RWPE2 (cell line): ENCODE data around the gene CAPN7.

Source experiments
- ATAC-seq: fragments of 200-7000 bp; cut with Tn5 transposase; 3 replicates; pipeline ENCODE4 v1.9.1; 2021; ENCODE audit warnings: low read depth
- DNase-seq: peaks from one replicate; pipeline ENCODE4 v3.0.0-alpha.2; 2020; ENCODE audit warnings: low spot score
- H3K27ac ChIP-seq: fragments of 450-650 bp; 2 replicates; pipeline ENCODE4 v1.5.1; 2017; ENCODE audit warnings: mild to moderate bottlenecking; ENCODE audit not compliant: poor library complexity, severe bottlenecking
- H3K27me3 ChIP-seq: fragments of 250-450 bp; sonication (Bioruptor Pico); 2 replicates; pipeline ENCODE4 v1.5.1; 2021; ENCODE audit warnings: mild to moderate bottlenecking, moderate library complexity; ENCODE audit not compliant: insufficient read depth, poor library complexity, severe bottlenecking
- H3K36me3 ChIP-seq: fragments of 250-450 bp; sonication (Bioruptor Pico); 2 replicates; pipeline ENCODE4 v1.5.1; 2020; ENCODE audit warnings: low read depth, mild to moderate bottlenecking, moderate library complexity
- H3K4me1 ChIP-seq: fragments of 250-450 bp; sonication (Bioruptor Pico); 2 replicates; pipeline ENCODE4 v1.5.1; 2021; ENCODE audit warnings: mild to moderate bottlenecking, moderate library complexity; ENCODE audit not compliant: insufficient read depth, poor library complexity, severe bottlenecking
- H3K4me3 ChIP-seq: fragments of 250-450 bp; sonication (Bioruptor Pico); 2 replicates; pipeline ENCODE4 v1.5.1; 2021; ENCODE audit warnings: mild to moderate bottlenecking, moderate library complexity; ENCODE audit not compliant: severe bottlenecking
- H3K9me3 ChIP-seq: fragments of 250-450 bp; sonication (Bioruptor Pico); 2 replicates; pipeline ENCODE4 v1.5.1; 2021; ENCODE audit warnings: mild to moderate bottlenecking, moderate library complexity; ENCODE audit not compliant: severe bottlenecking
- CTCF ChIP-seq: fragments of 450-650 bp; IDR thresholded peaks from one replicate; pipeline ENCODE4 v1.5.1; 2017; ENCODE audit warnings: mild to moderate bottlenecking, moderate library complexity; ENCODE audit not compliant: poor library complexity, severe bottlenecking

CAPN7 gene

GRCh38 chr3:15284121-15284889, 78.3 kb downstream of the CAPN7 start:
- no peak for TF ChIP-seq CTCF
- ATAC-seq: no peak
- Histone ChIP-seq H3K27ac (no peak overlapping the region), H3K36me3 (no peaks in the 10 kb centered on the region), H3K4me1 (peaks cover 2% of the 10 kb centered on the region), H3K27me3 (no peaks in the 10 kb centered on the region), H3K4me3 (no peak overlapping the region), H3K9me3 (no peaks in the 10 kb centered on the region)
- no peak for DNase-seq

GRCh38 chr3:15286022-15286421, 80.0 kb downstream of the CAPN7 start:
- ATAC-seq: no peak
- Histone ChIP-seq H3K4me3 (no peak overlapping the region), H3K9me3 (no peaks in the 10 kb centered on the region), H3K4me1 (no peaks in the 10 kb centered on the region), H3K27me3 (no peaks in the 10 kb centered on the region), H3K27ac (no peak overlapping the region), H3K36me3 (no peaks in the 10 kb centered on the region)
- no peak for TF ChIP-seq CTCF
- DNase-seq: no peak

GRCh38 chr3:15287565-15288330, 81.7 kb downstream of the CAPN7 start:
- no peak for TF ChIP-seq CTCF
- ATAC-seq: no peak
- Histone ChIP-seq H3K4me3 (no peak overlapping the region), H3K9me3 (no peaks in the 10 kb centered on the region), H3K4me1 (no peaks in the 10 kb centered on the region), H3K36me3 (no peaks in the 10 kb centered on the region), H3K27ac (no peak overlapping the region), H3K27me3 (no peaks in the 10 kb centered on the region)
- DNase-seq: no peak

DNA sequence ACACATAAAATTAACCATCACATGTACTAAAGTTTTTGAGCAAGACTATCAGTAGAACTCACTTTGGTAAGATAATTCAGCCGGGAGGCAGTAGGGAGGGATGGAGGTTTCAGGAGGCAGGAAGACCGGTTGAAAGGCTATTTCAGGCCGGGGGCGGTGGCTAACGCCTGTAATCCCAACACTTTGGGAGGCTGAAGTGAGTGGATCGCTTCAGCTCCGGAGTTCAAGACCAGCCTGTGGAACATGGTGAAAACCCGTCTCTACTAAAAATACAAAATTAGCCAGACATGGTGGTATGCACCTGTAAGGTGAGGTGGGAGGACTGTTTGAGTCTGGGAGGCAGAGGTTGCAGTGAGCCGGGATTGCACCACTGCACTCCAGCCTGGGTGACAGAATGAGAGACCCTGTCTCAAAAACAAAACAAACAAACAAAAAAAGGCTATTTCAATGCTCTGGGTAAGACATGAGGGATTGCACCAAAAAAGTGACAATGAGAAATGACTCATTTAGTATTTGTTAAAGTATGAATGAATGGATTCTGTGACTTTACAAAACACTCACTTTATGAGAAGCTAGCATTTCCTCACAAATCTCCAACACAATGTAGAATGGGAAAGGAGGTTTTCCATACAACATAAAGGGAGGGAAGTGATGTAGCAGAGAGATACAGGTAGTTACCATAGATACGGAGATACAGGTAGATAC, 82.4 kb downstream of the CAPN7 start:
- DNase-seq: no peak
- TF ChIP-seq CTCF: no peak
- no peaks in the 10 kb centered on the region for H3K4me1 ChIP-seq

More for the DNA sequence above, 82.4 kb downstream of the CAPN7 start:
- Histone ChIP-seq H3K27ac (no peak overlapping the region), H3K27me3 (no peaks in the 10 kb centered on the region), H3K36me3 (no peaks in the 10 kb centered on the region), H3K9me3 (no peaks in the 10 kb centered on the region), H3K4me3 (no peak overlapping the region)
- no peak for ATAC-seq
